HG02571 (cell line): ENCODE measurements around the gene SNX10.

ENCODE experiments used
- ATAC-seq: cut with Tn5 transposase; IDR thresholded peaks from one replicate; pipeline ENCODE4 v1.9.1; 2021; ENCODE audit warnings: mild to moderate bottlenecking, moderate library complexity; ENCODE audit not compliant: unreplicated experiment

Gene SNX10

GRCh38 chr7:26365901-26366275, 74.2 kb downstream of the SNX10 start:
- no peak for ATAC-seq

DNA sequence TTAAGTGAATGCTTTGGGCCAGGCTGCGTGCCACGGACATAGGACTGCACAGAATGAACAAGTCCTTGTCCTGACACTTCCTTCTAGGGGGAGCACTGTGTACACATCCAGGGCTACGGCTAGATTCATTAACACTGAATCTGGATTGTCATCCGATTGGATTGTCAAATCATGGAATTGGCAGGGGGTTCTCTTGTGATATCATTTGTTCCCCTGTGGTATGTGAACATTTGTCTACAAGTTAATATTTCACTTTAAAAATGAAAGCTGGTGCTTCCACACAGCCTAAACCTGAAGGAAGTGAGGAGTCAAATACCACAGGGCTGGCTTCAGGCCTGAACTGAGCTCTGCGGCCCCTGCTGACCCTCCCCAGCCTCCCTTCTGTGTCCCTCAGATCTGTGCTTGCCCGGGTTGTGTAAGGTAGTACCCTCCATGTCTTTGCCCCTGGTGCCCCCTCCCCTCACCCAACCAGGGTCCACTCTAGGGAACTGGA, 75.6 kb downstream of the SNX10 start:
- no peak for ATAC-seq

GRCh38 chr7:26368542-26368941, 76.9 kb downstream of the SNX10 start:
- ATAC-seq, result no peak

- no peak for ATAC-seq
These were observed 77.9 kb downstream of the SNX10 start for GRCh38 chr7:26369593-26369992.

DNA sequence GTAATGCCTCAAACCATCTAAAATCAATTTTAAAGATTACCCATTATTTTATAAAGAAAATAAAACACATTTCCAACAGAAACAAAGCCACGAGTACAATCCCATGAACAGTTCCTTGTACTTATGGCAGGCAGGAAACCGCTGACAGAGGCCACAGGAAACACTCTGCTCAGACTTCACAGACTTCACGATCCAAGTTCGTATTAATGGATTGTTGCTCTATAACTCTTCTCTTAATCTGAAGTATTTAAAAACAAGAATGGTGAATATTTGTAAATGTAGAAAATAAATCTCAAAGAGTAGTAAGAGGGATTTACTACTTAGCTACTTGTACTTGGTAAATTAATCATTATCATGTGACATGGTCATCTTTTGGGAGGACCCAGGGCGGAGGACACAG, 78.3 kb downstream of the SNX10 start:
- no peak for ATAC-seq

DNA sequence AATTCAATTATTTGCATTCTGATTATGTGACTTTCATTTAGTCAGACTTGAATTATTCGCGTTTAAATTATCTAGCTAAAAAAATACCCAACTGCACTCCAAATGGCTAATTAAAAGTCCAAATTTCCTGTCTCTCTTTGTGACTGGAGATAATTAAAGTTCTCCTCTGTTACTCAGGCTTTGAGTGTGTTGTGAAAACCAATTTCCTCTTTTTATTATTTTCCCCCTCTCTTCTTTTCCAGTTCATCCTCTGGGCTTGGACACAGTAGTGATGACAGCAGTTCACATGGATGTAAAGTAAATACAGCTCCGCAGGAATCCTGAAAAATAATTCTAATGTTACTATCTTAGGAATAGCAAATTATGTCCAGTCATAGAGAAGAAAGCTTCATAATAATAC, 80.6 kb downstream of the SNX10 start:
- ATAC-seq, result no peak

- no peak for ATAC-seq
These were observed 81.0 kb downstream of the SNX10 start for GRCh38 chr7:26372704-26373103.

GRCh38 chr7:26374647-26375373, 83.1 kb downstream of the SNX10 start:
- no peak for ATAC-seq

DNA sequence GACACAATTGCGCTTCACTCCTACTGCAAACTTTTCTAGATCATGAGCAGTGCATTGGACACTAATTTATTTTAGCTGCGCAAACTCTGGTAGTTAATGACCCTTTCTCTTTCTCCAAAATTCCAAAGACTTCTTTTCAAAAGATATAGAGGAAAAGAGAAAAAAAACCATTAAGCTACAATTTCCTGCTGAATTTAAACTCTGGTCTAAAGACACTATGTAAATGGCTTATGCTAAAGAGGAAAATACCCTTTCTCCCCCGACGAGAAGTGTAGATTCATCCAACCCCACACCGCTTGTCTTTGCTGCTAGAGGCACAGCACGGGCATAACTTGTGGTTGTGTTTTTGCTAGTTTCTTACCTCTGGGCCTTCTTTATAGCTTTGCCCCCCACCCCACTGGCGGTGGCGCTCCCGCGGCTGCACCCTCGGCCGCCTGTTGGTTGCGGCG, 84.1 kb downstream of the SNX10 start:
- peak; percentile 23 for ATAC-seq

- peak; percentile 37 for ATAC-seq
These were observed 84.7 kb downstream of the SNX10 start for GRCh38 chr7:26376175-26376917.

DNA sequence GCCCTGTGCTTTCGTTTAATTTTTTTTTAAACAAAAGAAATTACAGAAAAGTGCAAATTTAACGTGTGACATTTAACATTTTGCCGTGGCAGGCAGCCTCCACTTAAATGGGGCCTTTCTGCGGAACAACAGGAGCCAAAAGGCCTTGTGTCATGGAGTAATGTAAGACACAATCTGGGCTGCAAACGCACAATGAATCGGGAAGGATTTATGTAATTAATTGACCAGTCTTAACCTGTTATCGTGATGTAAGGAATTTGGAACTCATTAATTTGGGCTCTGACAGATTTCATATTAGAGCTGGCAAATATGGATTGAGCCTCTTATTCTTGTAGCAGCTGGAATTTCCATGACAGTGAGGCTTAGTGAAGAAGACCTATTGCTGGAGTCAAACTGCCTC, 86.4 kb downstream of the SNX10 start:
- no peak for ATAC-seq

DNA sequence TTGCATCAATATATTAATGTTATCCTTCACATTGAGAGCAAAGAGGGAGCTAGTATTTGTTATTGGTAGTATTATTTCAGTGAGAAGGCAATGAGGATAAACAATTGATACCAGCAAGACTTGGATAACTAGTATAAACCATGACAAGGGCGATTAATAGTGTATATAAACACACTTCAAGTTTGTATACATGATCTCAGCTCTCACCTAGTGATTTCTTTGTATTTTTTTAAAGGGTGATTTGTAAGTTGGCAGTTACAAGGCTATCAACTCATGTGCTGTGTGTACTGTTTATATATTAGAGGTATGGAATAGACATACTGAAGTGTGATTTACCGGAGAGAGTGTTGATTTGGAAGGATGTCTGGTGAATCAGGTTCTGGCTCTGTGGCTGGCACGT, 88.0 kb downstream of the SNX10 start:
- no peak for ATAC-seq

DNA sequence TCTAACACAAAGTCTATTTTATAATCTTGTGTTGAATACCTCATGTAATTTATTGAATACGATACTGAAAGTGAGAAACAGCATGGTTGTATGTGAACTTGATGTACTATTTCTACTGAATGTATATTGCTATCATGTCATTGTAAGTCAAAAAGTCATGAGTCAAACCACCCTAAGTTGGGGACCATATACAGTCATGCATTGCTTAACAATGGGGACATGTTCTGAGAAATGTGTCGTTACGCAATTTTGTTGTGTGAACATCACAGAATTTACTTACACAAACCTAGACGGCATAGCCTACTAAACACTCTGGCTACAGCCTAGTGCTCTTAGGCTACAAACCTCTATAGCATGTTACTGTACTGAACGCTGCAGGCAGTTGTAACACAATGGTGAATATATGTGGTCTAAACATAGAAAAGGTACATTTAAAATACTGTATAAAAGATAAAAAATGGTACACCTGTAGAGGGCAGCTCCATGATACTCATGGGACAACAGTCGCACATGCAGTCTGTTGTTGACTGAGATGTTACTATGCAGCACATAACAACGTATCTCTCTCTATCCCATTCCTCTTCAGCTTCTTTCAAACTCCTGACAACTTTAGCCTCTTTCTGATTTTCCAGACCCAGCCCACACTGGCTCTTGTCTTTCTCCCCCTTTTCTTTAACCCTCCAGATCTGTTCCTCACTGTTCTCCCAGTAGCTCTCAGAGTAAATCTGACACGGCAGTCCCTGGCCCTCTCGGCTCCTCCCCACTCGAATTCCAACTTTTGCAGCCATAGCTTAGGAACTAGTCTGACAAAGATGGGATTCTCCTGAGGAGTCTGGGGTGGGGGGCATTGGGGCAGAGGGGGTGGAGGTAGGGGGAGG, 90.1 kb downstream of the SNX10 start:
- no peak for ATAC-seq

DNA sequence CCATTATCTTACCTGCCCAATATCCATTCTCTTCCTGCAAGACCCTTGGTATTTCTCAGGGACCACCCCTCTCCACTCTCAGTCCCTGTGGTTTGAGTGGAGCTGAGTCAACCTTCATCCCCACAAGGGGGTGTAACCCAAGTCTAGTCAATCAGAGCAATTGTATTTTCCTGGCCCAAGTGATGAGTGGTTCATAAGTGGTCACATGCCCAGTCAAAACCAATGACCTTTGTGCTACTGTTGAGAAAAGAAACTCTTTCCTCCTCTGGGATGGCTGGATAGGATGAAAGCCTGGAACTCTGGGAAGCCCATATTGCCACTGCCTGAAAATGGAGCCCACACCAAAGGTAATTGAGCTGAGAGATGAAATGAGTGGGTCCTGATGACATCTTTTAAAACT, 93.6 kb downstream of the SNX10 start:
- ATAC-seq, result no peak

GRCh38 chr7:26387731-26388130, 96.1 kb downstream of the SNX10 start:
- no peak for ATAC-seq

- ATAC-seq, result peak; percentile 63
These were observed 96.6 kb downstream of the SNX10 start for GRCh38 chr7:26388256-26388655.

- ATAC-seq, result no peak
These were observed 98.4 kb downstream of the SNX10 start for GRCh38 chr7:26390016-26390415.

DNA sequence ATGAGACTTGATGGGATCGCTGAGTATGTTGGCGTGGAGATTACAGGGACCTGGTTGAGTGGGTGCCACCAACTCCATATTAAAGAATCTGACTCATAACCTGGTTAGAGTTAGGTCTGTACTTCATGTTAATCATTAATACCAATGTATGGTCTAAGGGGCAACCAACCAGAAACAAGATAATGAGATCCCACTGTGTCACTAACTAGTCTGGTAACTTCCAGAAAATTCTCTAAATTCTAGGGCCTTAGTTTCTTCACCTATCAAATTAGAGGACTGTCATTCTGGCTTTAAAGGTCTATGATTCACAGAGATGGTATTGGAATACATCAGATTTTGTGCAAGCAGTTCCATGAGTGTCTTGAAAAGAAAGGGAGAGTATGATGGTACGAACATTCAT, 102.2 kb downstream of the SNX10 start:
- ATAC-seq, result no peak

DNA sequence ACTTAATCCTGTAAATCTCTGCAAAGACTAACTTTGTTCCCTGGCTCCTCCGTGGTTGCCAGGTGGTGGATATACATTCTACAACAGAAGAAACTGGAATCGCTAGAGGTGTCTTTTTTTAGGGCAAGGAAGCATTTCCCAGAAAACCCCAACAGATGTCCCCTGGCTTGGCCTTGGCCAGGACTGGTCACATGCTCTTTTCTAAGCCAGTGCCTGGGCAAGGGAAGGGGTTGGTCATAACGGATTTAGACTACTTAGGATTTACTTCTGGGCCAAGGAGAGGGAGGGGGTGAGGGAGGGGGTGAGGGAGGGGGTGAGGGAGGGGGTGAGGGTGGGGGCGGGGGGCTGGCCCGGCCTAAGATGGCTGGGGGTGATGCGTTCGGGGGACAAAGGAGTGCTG, 105.7 kb downstream of the SNX10 start:
- no peak for ATAC-seq

DNA sequence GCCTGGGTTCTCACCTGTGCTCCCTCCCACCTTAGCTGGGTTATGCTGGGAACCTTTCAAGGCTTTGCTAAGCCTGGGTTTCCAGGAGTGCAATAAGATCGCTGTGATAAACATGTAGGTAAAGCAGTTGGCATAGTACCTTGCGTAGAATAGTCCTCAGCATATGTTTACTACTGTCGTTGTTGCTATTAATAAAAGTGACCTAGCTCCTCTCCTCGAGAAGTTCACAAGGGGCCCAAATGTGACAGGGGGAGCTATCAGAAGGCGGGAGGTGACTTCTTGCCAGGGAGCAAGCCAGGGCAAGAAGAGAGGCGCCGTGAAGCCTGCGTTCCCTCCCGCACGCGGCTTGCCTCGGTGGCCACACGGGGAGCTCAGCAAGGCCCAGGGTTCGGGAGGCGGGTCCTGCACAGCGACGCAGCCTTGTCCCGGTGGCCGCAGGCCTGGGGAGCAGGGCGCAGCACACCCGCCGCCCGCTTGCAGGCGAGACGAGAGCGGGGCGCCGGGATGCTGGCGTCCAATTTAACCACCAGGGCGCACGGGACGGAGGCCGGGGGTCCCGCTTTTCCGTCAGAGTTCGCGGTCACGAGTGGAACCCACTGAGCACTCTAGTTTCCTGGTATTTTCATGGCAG, 106.2 kb downstream of the SNX10 start:
- ATAC-seq, result peak; percentile 16

DNA sequence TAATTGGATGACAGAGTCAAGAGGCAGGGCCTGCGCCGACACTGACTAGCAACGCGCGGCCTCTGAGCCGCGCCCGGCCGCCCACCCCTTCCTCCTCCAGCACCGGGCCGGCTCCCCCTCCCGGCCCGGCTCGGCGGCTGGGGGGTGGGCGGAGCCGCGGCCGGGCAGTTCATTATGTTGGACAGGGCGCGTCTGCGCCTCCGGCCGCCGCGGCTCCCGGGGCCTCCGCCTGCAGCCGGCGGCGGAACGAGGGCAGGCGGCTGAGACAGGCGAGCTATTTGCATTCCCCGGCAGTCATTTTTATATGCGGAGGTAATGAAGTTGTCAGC, 106.7 kb downstream of the SNX10 start:
- peak; percentile 50 for ATAC-seq
